HepG2 (cell line): ENCODE measurements around the gene TK2. TPM values are rescaled to one million over a fixed set of nuclear protein-coding genes. Genes with fewer than 3 reads are reported as not detected.
A peak's percentile ranks its signal among the peaks of the same experiment; 100 is the strongest.

ENCODE experiments used
- DBP ChIP-seq: sonication (generic); formaldehyde crosslinking; IDR thresholded peaks from 2 replicates; pipeline ENCODE4 v1.4.0; 2020; ENCODE audit warnings: missing genetic modification reagents; ENCODE audit errors: not compliant biosample characterization
- HDAC1 ChIP-seq: sonication (generic); formaldehyde crosslinking; IDR thresholded peaks from 2 replicates; pipeline ENCODE4 v1.5.1; 2020; ENCODE audit warnings: mild to moderate bottlenecking, missing genetic modification reagents
- HINFP ChIP-seq: sonication (generic); formaldehyde crosslinking; IDR thresholded peaks from 2 replicates; pipeline ENCODE4 v1.4.0; 2020; ENCODE audit warnings: low read depth, mild to moderate bottlenecking, missing genetic modification reagents
- HOXA9 ChIP-seq: sonication (generic); formaldehyde crosslinking; IDR thresholded peaks from 2 replicates; pipeline ENCODE4 v1.8.1; 2022; ENCODE audit warnings: missing genetic modification reagents, mild to moderate bottlenecking, moderate library complexity, borderline replicate concordance
- MAFF ChIP-seq: IDR thresholded peaks from 2 replicates; pipeline ENCODE4 v1.6.1; 2011; ENCODE audit warnings: low read depth, low read length, improper control_type of control experiment
- MAFG ChIP-seq: sonication (generic); formaldehyde crosslinking; IDR thresholded peaks from 2 replicates; pipeline ENCODE4 v1.5.1; 2020; ENCODE audit warnings: mild to moderate bottlenecking, missing genetic modification reagents
- NAIF1 ChIP-seq: sonication (generic); formaldehyde crosslinking; IDR thresholded peaks from 2 replicates; pipeline ENCODE4 v1.5.0; 2020; ENCODE audit warnings: mild to moderate bottlenecking, missing genetic modification reagents, borderline replicate concordance
- PRMT3 ChIP-seq: sonication (generic); formaldehyde crosslinking; IDR thresholded peaks from 2 replicates; pipeline ENCODE4 v1.8.1; 2022; ENCODE audit warnings: low read depth, mild to moderate bottlenecking, moderate library complexity, missing genetic modification reagents, borderline replicate concordance
- TAF1 ChIP-seq: sonication (generic); formaldehyde crosslinking; IDR thresholded peaks from 2 replicates; pipeline ENCODE4 v1.4.0; 2020; ENCODE audit warnings: missing genetic modification reagents
- TCF12 ChIP-seq, 2 experiments: fragments of 450-650 bp in 1 of 2; sonication (generic) in 1 of 2; formaldehyde crosslinking in 1 of 2; IDR thresholded peaks; 2 replicates each; pipeline versions ENCODE4 v1.6.1 to v1.8.0; 2017 to 2022; ENCODE audit warnings: antibody characterized with exemption in 1 of 2, mild to moderate bottlenecking in 1 of 2, missing genetic modification reagents in 1 of 2, moderate library complexity in 1 of 2
- TOPORS ChIP-seq: sonication (generic); formaldehyde crosslinking; IDR thresholded peaks from 2 replicates; pipeline ENCODE4 v1.8.0; 2023; ENCODE audit warnings: mild to moderate bottlenecking, missing genetic modification reagents
- ZBED4 ChIP-seq: sonication (generic); formaldehyde crosslinking; IDR thresholded peaks from 2 replicates; pipeline ENCODE4 v1.4.0; 2020; ENCODE audit warnings: missing genetic modification reagents, borderline replicate concordance
- ZFP82 ChIP-seq: sonication (generic); formaldehyde crosslinking; IDR thresholded peaks from 2 replicates; pipeline ENCODE4 v1.5.1; 2020; ENCODE audit warnings: mild to moderate bottlenecking, missing genetic modification reagents, borderline replicate concordance
- ZMAT3 ChIP-seq: sonication (generic); formaldehyde crosslinking; conservative IDR thresholded peaks from 2 replicates; pipeline ENCODE4 v1.7.0; 2021; ENCODE audit warnings: missing genetic modification reagents
- ZNF253 ChIP-seq: sonication (generic); formaldehyde crosslinking; IDR thresholded peaks from 2 replicates; pipeline ENCODE4 v1.8.0; 2022; ENCODE audit warnings: mild to moderate bottlenecking, missing genetic modification reagents, borderline replicate concordance
- ZNF367 ChIP-seq: sonication (generic); formaldehyde crosslinking; IDR thresholded peaks from 2 replicates; pipeline ENCODE4 v1.4.0; 2020; ENCODE audit warnings: missing genetic modification reagents, borderline replicate concordance
- ZNF484 ChIP-seq: sonication (generic); formaldehyde crosslinking; IDR thresholded peaks from 2 replicates; pipeline ENCODE4 v1.5.1; 2020; ENCODE audit warnings: mild to moderate bottlenecking, low read depth, missing genetic modification reagents, borderline replicate concordance
- ZNF605 ChIP-seq: sonication (generic); formaldehyde crosslinking; IDR thresholded peaks from 2 replicates; pipeline ENCODE4 v1.8.0; 2022; ENCODE audit warnings: mild to moderate bottlenecking, missing genetic modification reagents
- ZNF652 ChIP-seq: IDR thresholded peaks from 2 replicates; pipeline ENCODE4 v1.6.1; 2016; ENCODE audit warnings: low read depth, borderline replicate concordance
- ZNF709 ChIP-seq: sonication (generic); formaldehyde crosslinking; IDR thresholded peaks from 2 replicates; pipeline ENCODE4 v1.5.0; 2020; ENCODE audit warnings: mild to moderate bottlenecking, missing genetic modification reagents
- ZNF740 ChIP-seq: sonication (generic); formaldehyde crosslinking; IDR thresholded peaks from 2 replicates; pipeline ENCODE4 v1.4.0; 2020; ENCODE audit warnings: missing genetic modification reagents
- polyA plus RNA-seq, 8 experiments: library from polyadenylated mRNA; depleted of rRNA in 3 of 8; stranded (reverse) in 7 of 8; unstranded in 1 of 8; fragments of >200 nt; fragmentation: Illumina TruSeq in 4 of 8; extraction: Trizol in 4 of 8; gene quantifications; 2 replicates each; pipeline versions ENCODE4 v1.2.1 to v1.2.3, GENCODE V29; 2011 to 2016; ENCODE audit warnings: low read depth in 4 of 8, missing spikeins in 1 of 8, mixed read lengths in 1 of 8; ENCODE audit not compliant: insufficient read depth in 1 of 8
- total RNA-seq, 5 experiments: library from RNA; depleted of rRNA; stranded (reverse); fragments of >200 nt; fragmentation: Illumina TruSeq; extraction: Trizol; gene quantifications; 2 replicates each; pipeline ENCODE4 v1.2.3, GENCODE V29; 2016; ENCODE audit warnings: low read depth in 1 of 5

Gene TK2
- total and polyA plus RNA-seq, 2 of the 13 experiments (the other 11 are each of a cell fraction or from before 2014, with no cell fraction given), result 18.7 to 21.0 TPM

- TF ChIP-seq TCF12 (IDR thresholded peaks at IDR 0.05), result no peak
- no peak for TF ChIP-seq TCF12 (CRISPR knock-in tag; IDR thresholded peaks at IDR 0.05)
- TF ChIP-seq MAFF, result peak; percentile 71
- TF ChIP-seq TAF1 (CRISPR knock-in tag), result no peak
- no peak for TF ChIP-seq ZMAT3 (CRISPR knock-in tag)
- no peak for TF ChIP-seq ZNF740
- no peak for TF ChIP-seq ZNF605 (CRISPR knock-in tag)
- TF ChIP-seq ZNF367, result no peak
- TF ChIP-seq ZFP82 (CRISPR knock-in tag), result no peak
- no peak for TF ChIP-seq HOXA9
- TF ChIP-seq ZBED4 (CRISPR knock-in tag), result no peak
- no peak for TF ChIP-seq ZNF253 (CRISPR knock-in tag)
- no peak for TF ChIP-seq PRMT3 (CRISPR knock-in tag)
- TF ChIP-seq ZNF709 (CRISPR knock-in tag), result no peak
- no peak for TF ChIP-seq ZNF484
- no peak for TF ChIP-seq TOPORS (CRISPR knock-in tag)
- no peak for TF ChIP-seq DBP
- no peak for TF ChIP-seq MAFG (CRISPR knock-in tag)
- TF ChIP-seq HINFP (CRISPR knock-in tag), result no peak
- TF ChIP-seq ZNF652, result peak; percentile 67
- TF ChIP-seq NAIF1 (CRISPR knock-in tag), result no peak
- TF ChIP-seq HDAC1 (CRISPR knock-in tag), result no peak
Measured at GRCh38 chr16:66539623-66540469, 10.1 kb downstream of the TK2 start (continued).
